Measurements from ENCODE around the gene CTNNBL1.
"Not testable (repeated sequence)": the region's sequence is repeated elsewhere in the genome, so short reads cannot be mapped to it uniquely, and the experiment has no call there.

Gene CTNNBL1

GRCh38 chr20:37711001-37711400 lies 17.2 kb downstream of the CTNNBL1 start:
- Histone ChIP-seq H3K4me3 (ENCODE audit: low read depth, low read length) (no peak overlapping the region), H3K27ac (no peak overlapping the region), H3K27me3 (ENCODE audit: insufficient read depth, low read depth, severe bottlenecking) (no peaks in the 10 kb centered on the region), H3K36me3 (no peaks in the 10 kb centered on the region; the same call in 1 of the 2 replicates), H3K9me3 (ENCODE audit: severe bottlenecking) (no peaks in the 10 kb centered on the region)
- no peak for DNase-seq
- TF ChIP-seq CTCF (IDR thresholded peaks at IDR 0.05; ENCODE audit: low read depth, low read length) = no peak

DNA sequence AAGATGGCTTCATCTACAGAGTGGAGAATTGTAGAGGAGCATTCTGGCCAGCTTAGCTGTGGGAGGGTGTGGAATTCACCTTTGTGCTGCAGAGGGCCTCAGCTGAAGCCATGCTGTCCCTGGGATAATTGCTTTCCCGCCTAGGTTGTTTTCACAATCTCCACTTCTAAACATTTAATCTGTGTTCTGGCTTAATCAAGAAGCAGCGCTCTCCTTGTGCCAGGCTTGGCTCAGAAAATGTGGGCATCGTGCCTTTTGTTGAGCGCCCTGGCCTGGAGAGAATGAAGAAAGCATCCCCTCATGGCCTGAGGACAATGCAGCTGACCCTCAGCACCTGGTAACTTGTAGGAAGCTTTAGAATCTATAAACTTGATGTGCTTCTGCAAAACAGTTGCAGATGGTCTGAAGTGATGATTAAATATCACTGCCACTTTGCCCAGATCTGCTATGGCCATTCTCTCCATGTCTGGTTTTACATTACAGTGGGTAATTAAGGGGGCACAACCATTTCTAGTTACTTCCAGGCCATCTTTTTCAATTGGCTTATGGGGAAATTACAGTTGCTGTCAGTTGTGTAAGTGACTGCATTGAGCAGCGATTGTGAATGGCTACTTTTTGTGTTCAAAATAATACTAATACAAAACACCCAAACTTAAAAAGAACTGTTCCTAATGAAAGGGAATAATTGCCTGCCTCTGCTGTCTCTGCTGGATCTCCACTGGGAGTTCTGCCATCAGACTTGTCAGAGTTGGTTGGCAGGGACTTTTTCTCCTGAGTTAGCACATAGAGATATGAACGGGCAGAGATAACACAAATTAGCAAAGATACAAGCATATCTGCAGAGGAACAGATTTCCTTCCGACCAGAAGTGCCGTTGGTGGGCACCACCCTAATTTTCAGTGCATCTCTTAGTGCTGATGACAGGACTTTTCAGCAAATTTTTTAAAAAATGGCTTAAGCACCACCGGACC lies 18.4 kb downstream of the CTNNBL1 start:
- no peak for TF ChIP-seq CTCF (IDR thresholded peaks at IDR 0.05; ENCODE audit: low read depth, low read length)
- DNase-seq = no peak

GRCh38 chr20:37713396-37713795 lies 19.6 kb downstream of the CTNNBL1 start:
- no peak overlapping the region for H3K27ac ChIP-seq
- TF ChIP-seq CTCF (IDR thresholded peaks at IDR 0.05; ENCODE audit: low read depth, low read length) = no peak
- H3K36me3 ChIP-seq = no peaks in the 10 kb centered on the region; the same call in 1 of the 2 replicates
- DNase-seq = no peak
- H3K4me3 ChIP-seq (ENCODE audit: low read depth, low read length) = no peak overlapping the region
- no peaks in the 10 kb centered on the region for H3K27me3 ChIP-seq (ENCODE audit: insufficient read depth, low read depth, severe bottlenecking)
- no peaks in the 10 kb centered on the region for H3K9me3 ChIP-seq (ENCODE audit: severe bottlenecking)

More for the DNA sequence above, 18.4 kb downstream of the CTNNBL1 start:
- no peak overlapping the region for H3K27ac ChIP-seq
- no peaks in the 10 kb centered on the region for H3K27me3 ChIP-seq (ENCODE audit: insufficient read depth, low read depth, severe bottlenecking)
- H3K4me3 ChIP-seq (ENCODE audit: low read depth, low read length) = no peak overlapping the region
- no peaks in the 10 kb centered on the region for H3K9me3 ChIP-seq (ENCODE audit: severe bottlenecking)
- H3K36me3 ChIP-seq = no peaks in the 10 kb centered on the region; the same call in 1 of the 2 replicates

DNA sequence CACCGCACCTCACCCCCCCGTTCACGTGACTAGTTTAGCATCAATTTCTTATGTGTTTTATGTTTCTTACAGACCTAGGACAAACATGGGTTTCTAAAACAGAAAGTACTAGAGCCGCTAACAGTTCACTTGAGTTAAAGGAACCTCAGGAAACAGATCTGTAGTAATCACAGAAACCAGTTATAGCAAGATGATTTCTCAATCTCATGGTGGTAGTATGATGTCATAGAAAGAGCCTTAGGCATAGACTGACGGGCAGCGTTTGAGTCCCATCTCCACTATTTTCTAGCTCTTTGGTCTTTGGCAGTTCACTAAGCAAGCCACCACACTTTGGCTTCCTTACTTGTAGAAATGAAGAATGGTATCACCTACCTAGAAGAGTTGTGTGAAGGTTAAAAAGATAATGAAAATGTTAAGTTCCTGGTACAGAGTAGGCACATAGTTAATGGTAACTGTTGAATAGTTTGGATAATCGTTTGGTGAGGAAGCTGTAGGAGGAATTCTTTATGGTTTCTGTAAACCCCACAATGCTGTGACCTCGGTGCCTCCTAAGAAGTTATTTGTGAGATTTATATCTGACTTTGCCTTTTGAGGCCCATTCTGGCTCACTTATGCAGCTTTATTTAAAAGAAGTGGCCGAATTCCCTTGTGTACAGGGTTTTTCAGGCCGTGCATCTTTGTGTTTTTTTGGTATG lies 21.3 kb downstream of the CTNNBL1 start:
- Histone ChIP-seq H3K27me3 (ENCODE audit: insufficient read depth, low read depth, severe bottlenecking) (no peaks in the 10 kb centered on the region), H3K9me3 (ENCODE audit: severe bottlenecking) (peaks cover 2% of the 10 kb centered on the region), H3K4me3 (ENCODE audit: low read depth, low read length) (no peak overlapping the region), H3K36me3 (peaks cover 2% of the 10 kb centered on the region), H3K27ac (no peak overlapping the region)
- TF ChIP-seq CTCF (IDR thresholded peaks at IDR 0.05; ENCODE audit: low read depth, low read length) = no peak
- no peak for DNase-seq

DNA sequence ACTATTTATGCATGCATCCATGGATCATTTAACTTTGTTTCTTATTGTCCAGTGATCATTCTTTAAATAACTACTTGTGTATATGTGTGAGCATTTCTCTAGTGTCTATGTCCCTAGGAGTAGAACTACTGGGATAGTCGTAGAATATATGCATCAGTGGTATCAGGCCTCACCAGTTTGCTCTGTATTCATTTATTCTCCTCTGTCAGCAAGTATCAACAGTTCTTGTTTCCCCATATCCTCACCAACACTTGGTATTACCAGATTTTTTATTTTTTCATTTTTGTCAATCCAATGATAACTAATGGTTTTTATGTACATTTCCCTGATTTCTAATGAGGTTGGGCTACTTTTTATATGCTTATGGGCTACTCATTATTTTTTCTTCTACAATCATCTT lies 27.9 kb downstream of the CTNNBL1 start:
- H3K4me3 ChIP-seq (ENCODE audit: low read depth, low read length) = no peak overlapping the region
- TF ChIP-seq CTCF (IDR thresholded peaks at IDR 0.05; ENCODE audit: low read depth, low read length) = no peak
- no peak for DNase-seq
- peaks cover 2% of the 10 kb centered on the region for H3K9me3 ChIP-seq (ENCODE audit: severe bottlenecking)
- H3K27ac ChIP-seq = no peak overlapping the region
- H3K36me3 ChIP-seq = peaks cover 2% of the 10 kb centered on the region; the same call in 1 of the 2 replicates
- no peaks in the 10 kb centered on the region for H3K27me3 ChIP-seq (ENCODE audit: insufficient read depth, low read depth, severe bottlenecking)

GRCh38 chr20:37722312-37722711 lies 28.5 kb downstream of the CTNNBL1 start:
- not testable (repeated sequence) for H3K27me3 ChIP-seq (ENCODE audit: insufficient read depth, low read depth, severe bottlenecking); H3K4me3 ChIP-seq (ENCODE audit: low read depth, low read length); H3K36me3 ChIP-seq; H3K27ac ChIP-seq; DNase-seq; H3K9me3 ChIP-seq (ENCODE audit: severe bottlenecking)

Data from WERI-Rb-1 (cell line).